H7 (cell line): ENCODE data around the gene LDLRAD4. TPM values are rescaled to one million over a fixed set of nuclear protein-coding genes. Genes with fewer than 3 reads are reported as not detected.
"Not testable (repeated sequence)": the region's sequence is repeated elsewhere in the genome, so short reads cannot be mapped to it uniquely, and the experiment has no call there.

Experiments
- DNase-seq: peaks from one replicate; pipeline ENCODE4 v3.0.0; 2012
- H3K27me3 ChIP-seq: 2 replicates; pipeline ENCODE4 v1.6.0; 2011; ENCODE audit warnings: mild to moderate bottlenecking, low read length; ENCODE audit not compliant: control insufficient read depth, insufficient read depth
- H3K36me3 ChIP-seq: replicated peaks from 2 replicates; pipeline ENCODE4 v1.5.1; 2011; ENCODE audit warnings: low read length; ENCODE audit not compliant: control insufficient read depth, insufficient read depth
- H3K4me3 ChIP-seq: 2 replicates; pipeline ENCODE4 v1.5.1; 2011; ENCODE audit warnings: low read depth, mild to moderate bottlenecking, control low read depth, low read length, moderate library complexity; ENCODE audit not compliant: insufficient read depth
- total RNA-seq: library from RNA; depleted of rRNA; stranded (reverse); fragments of >200 nt; shearing (Covaris generic); gene quantifications from 2 replicates; pipeline ENCODE4 v1.2.3, GENCODE V29; 2014

The LDLRAD4 gene
- total RNA-seq, 1 experiment from 2014 or later = 21.0 TPM

- Histone ChIP-seq H3K4me3 (no peak overlapping the region), H3K27me3 (no peaks in the 10 kb centered on the region), H3K36me3 (no peaks in the 10 kb centered on the region)
- DNase-seq = no peak
These were observed 117.3 kb downstream of the LDLRAD4 start for GRCh38 chr18:13335903-13336302.

GRCh38 chr18:13336841-13337240 is 118.3 kb downstream of the LDLRAD4 start:
- H3K36me3 ChIP-seq = no peaks in the 10 kb centered on the region
- no peak for DNase-seq
- H3K27me3 ChIP-seq = no peaks in the 10 kb centered on the region
- no peak overlapping the region for H3K4me3 ChIP-seq

GRCh38 chr18:13337369-13337768 is 118.8 kb downstream of the LDLRAD4 start:
- Histone ChIP-seq H3K4me3 (no peak overlapping the region), H3K36me3 (no peaks in the 10 kb centered on the region), H3K27me3 (no peaks in the 10 kb centered on the region)
- DNase-seq = no peak

- H3K27me3 ChIP-seq = no peaks in the 10 kb centered on the region
- no peak overlapping the region for H3K4me3 ChIP-seq
- no peak for DNase-seq
- no peaks in the 10 kb centered on the region for H3K36me3 ChIP-seq
These were observed 119.8 kb downstream of the LDLRAD4 start for GRCh38 chr18:13338318-13338717.

GRCh38 chr18:13339653-13340052 is 121.1 kb downstream of the LDLRAD4 start:
- Histone ChIP-seq H3K27me3 (no peaks in the 10 kb centered on the region), H3K4me3 (no peak overlapping the region), H3K36me3 (no peaks in the 10 kb centered on the region)
- no peak for DNase-seq

GRCh38 chr18:13346449-13346848 is 127.9 kb downstream of the LDLRAD4 start:
- not testable (repeated sequence) for H3K36me3 ChIP-seq, DNase-seq, H3K4me3 ChIP-seq, H3K27me3 ChIP-seq

GRCh38 chr18:13353084-13353823 is 134.7 kb downstream of the LDLRAD4 start:
- no peaks in the 10 kb centered on the region for H3K36me3 ChIP-seq
- H3K27me3 ChIP-seq = no peaks in the 10 kb centered on the region
- no peak overlapping the region for H3K4me3 ChIP-seq
- DNase-seq = no peak

GRCh38 chr18:13354402-13354801 is 135.8 kb downstream of the LDLRAD4 start:
- no peaks in the 10 kb centered on the region for H3K27me3 ChIP-seq
- no peaks in the 10 kb centered on the region for H3K36me3 ChIP-seq
- no peak for DNase-seq
- H3K4me3 ChIP-seq = no peak overlapping the region

- Histone ChIP-seq H3K27me3 (no peaks in the 10 kb centered on the region), H3K4me3 (no peak overlapping the region)
- DNase-seq = no peak
These were observed 137.5 kb downstream of the LDLRAD4 start for GRCh38 chr18:13356032-13356431.

GRCh38 chr18:13357289-13357688 is 138.7 kb downstream of the LDLRAD4 start:
- DNase-seq = no peak
- Histone ChIP-seq H3K27me3 (no peaks in the 10 kb centered on the region), H3K4me3 (no peak overlapping the region), H3K36me3 (no peaks in the 10 kb centered on the region)

More at GRCh38 chr18:13356032-13356431, 137.5 kb downstream of the LDLRAD4 start:
- no peaks in the 10 kb centered on the region for H3K36me3 ChIP-seq

- no peak for DNase-seq
- no peaks in the 10 kb centered on the region for H3K36me3 ChIP-seq
- H3K4me3 ChIP-seq = no peak overlapping the region
These were observed 140.7 kb downstream of the LDLRAD4 start for GRCh38 chr18:13359210-13359609.

GRCh38 chr18:13361431-13361830 is 142.9 kb downstream of the LDLRAD4 start:
- Histone ChIP-seq H3K36me3 (no peaks in the 10 kb centered on the region), H3K27me3 (no peaks in the 10 kb centered on the region), H3K4me3 (no peak overlapping the region)
- DNase-seq = no peak

More at GRCh38 chr18:13359210-13359609, 140.7 kb downstream of the LDLRAD4 start:
- no peaks in the 10 kb centered on the region for H3K27me3 ChIP-seq

GRCh38 chr18:13362051-13362450 is 143.5 kb downstream of the LDLRAD4 start:
- DNase-seq = no peak
- no peak overlapping the region for H3K4me3 ChIP-seq
- no peaks in the 10 kb centered on the region for H3K27me3 ChIP-seq
- no peaks in the 10 kb centered on the region for H3K36me3 ChIP-seq

- Histone ChIP-seq H3K27me3 (no peaks in the 10 kb centered on the region), H3K36me3 (no peaks in the 10 kb centered on the region), H3K4me3 (no peak overlapping the region)
- no peak for DNase-seq
These were observed 144.0 kb downstream of the LDLRAD4 start for GRCh38 chr18:13362607-13363006.

GRCh38 chr18:13363359-13363758 is 144.8 kb downstream of the LDLRAD4 start:
- Histone ChIP-seq H3K4me3 (no peak overlapping the region), H3K27me3 (no peaks in the 10 kb centered on the region), H3K36me3 (no peaks in the 10 kb centered on the region)
- DNase-seq = no peak
